K562 (cell line): ENCODE data around the gene FNDC11. TPM values are rescaled to one million over a fixed set of nuclear protein-coding genes. Genes with fewer than 3 reads are reported as not detected.
A peak's percentile ranks its signal among the peaks of the same experiment; 100 is the strongest.

ENCODE experiments used
- ARID1B ChIP-seq: fragments of 450-650 bp; IDR thresholded peaks from 2 replicates; pipeline ENCODE4 v1.6.1; 2016; ENCODE audit warnings: antibody characterized with exemption, mild to moderate bottlenecking, inconsistent platforms
- ARID2 ChIP-seq: fragments of 450-650 bp; IDR thresholded peaks from 2 replicates; pipeline ENCODE4 v1.6.1; 2017; ENCODE audit warnings: antibody characterized with exemption, mild to moderate bottlenecking
- BHLHE40 ChIP-seq: IDR thresholded peaks from 2 replicates; pipeline ENCODE4 v1.6.1; 2011; ENCODE audit warnings: low read length, improper control_type of control experiment
- CBX3 ChIP-seq, 2 experiments: IDR thresholded peaks; 1 replicate in 1 of 2; 2 replicates in 1 of 2; pipeline ENCODE4 v1.6.1; 2012; ENCODE audit warnings: inconsistent platforms in 2 of 2, low read length in 2 of 2, borderline replicate concordance in 1 of 2, control low read depth in 1 of 2
- CBX8 ChIP-seq: fragments of 200-600 bp; sonication (generic); IDR thresholded peaks from 2 replicates; pipeline ENCODE4 v1.6.1; 2012; ENCODE audit warnings: borderline replicate concordance, mixed run types, low read depth, mild to moderate bottlenecking, moderate library complexity, mixed read lengths, low read length, control low read depth, inconsistent platforms; ENCODE audit not compliant: poor library complexity, severe bottlenecking; ENCODE audit errors: extremely low read depth
- CHD4 ChIP-seq: fragments of 200-600 bp; sonication (generic); IDR thresholded peaks from 3 replicates; pipeline ENCODE4 v1.6.1; 2012; ENCODE audit warnings: low read depth, mild to moderate bottlenecking, mixed read lengths, low read length, inconsistent platforms; ENCODE audit not compliant: insufficient read depth, insufficient replicate concordance, poor library complexity, severe bottlenecking
- CREM ChIP-seq: IDR thresholded peaks from 2 replicates; pipeline ENCODE4 v1.6.1; 2014; ENCODE audit warnings: antibody characterized with exemption, low read depth
- CXXC5 ChIP-seq: fragments of 250-450 bp; sonication (Bioruptor Pico); IDR thresholded peaks from 2 replicates; pipeline ENCODE4 v1.8.0; 2022; ENCODE audit warnings: inconsistent platforms, mild to moderate bottlenecking, moderate library complexity
- JUND ChIP-seq, 2 experiments: IDR thresholded peaks; 2 replicates in 1 of 2; 3 replicates in 1 of 2; pipeline ENCODE4 v1.6.1; 2011; ENCODE audit warnings: borderline replicate concordance in 2 of 2, low read depth in 2 of 2, low read length in 2 of 2, improper control_type of control experiment in 1 of 2, missing biosample characterization in 1 of 2, missing genetic modification characterization in 1 of 2, missing genetic modification reagents in 1 of 2
- MAFG ChIP-seq: fragments of 450-650 bp; conservative IDR thresholded peaks from 2 replicates; pipeline ENCODE4 v1.6.1; 2016; ENCODE audit warnings: missing genetic modification characterization, missing compliant biosample characterization
- NELFE ChIP-seq: IDR thresholded peaks from 2 replicates; pipeline ENCODE4 v1.6.1; 2011; ENCODE audit warnings: mild to moderate bottlenecking; ENCODE audit not compliant: insufficient read depth, insufficient read length
- NFIC ChIP-seq: fragments of 450-650 bp; IDR thresholded peaks from 2 replicates; pipeline ENCODE4 v1.6.1; 2017; ENCODE audit warnings: mild to moderate bottlenecking, inconsistent platforms
- NFIX ChIP-seq: fragments of 250-450 bp; sonication (Bioruptor Pico); IDR thresholded peaks from 2 replicates; pipeline ENCODE4 v1.4.0; 2020; ENCODE audit warnings: low read depth, mild to moderate bottlenecking, moderate library complexity
- PHF8 ChIP-seq: fragments of 200-600 bp; sonication (generic); IDR thresholded peaks from 2 replicates; pipeline ENCODE4 v1.6.1; 2012; ENCODE audit warnings: mixed run types, mild to moderate bottlenecking, inconsistent platforms, low read length, moderate library complexity, borderline replicate concordance
- RNF2 ChIP-seq: sonication (generic); IDR thresholded peaks from 2 replicates; pipeline ENCODE4 v1.6.1; 2016
- TEAD1 ChIP-seq, 2 experiments: fragments of 450-650 bp in 1 of 2; sonication (generic) in 1 of 2; formaldehyde crosslinking; IDR thresholded peaks; 2 replicates each; pipeline versions ENCODE4 v1.4.0 to v1.8.0; 2020 to 2022; ENCODE audit warnings: mild to moderate bottlenecking in 2 of 2, missing genetic modification reagents in 1 of 2
- XRCC3 ChIP-seq: fragments of 450-650 bp; IDR thresholded peaks from 2 replicates; pipeline ENCODE4 v1.6.1; 2017; ENCODE audit warnings: mild to moderate bottlenecking, moderate library complexity
- ZBED1 ChIP-seq: IDR thresholded peaks from 2 replicates; pipeline ENCODE4 v1.6.1; 2014
- ZNF197 ChIP-seq: fragments of 200-800 bp; sonication (Bioruptor generic); IDR thresholded peaks from 2 replicates; pipeline ENCODE4 v1.6.1; 2016; ENCODE audit warnings: low read depth, missing genetic modification characterization, missing compliant biosample characterization
- ZNF23 ChIP-seq: fragments of 250-450 bp; sonication (Bioruptor Pico); IDR thresholded peaks from 2 replicates; pipeline ENCODE4 v1.4.0; 2020; ENCODE audit warnings: mild to moderate bottlenecking
- ZNF324 ChIP-seq: fragments of 250-450 bp; sonication (Bioruptor Pico); IDR thresholded peaks from 2 replicates; pipeline ENCODE4 v1.4.0; 2020; ENCODE audit warnings: mild to moderate bottlenecking
- ZNF75A ChIP-seq: fragments of 450-650 bp; formaldehyde crosslinking; IDR thresholded peaks from 2 replicates; pipeline ENCODE4 v1.4.0; 2020; ENCODE audit warnings: mild to moderate bottlenecking
- polyA plus RNA-seq, 8 experiments: library from polyadenylated mRNA; depleted of rRNA in 4 of 8; stranded (reverse) in 5 of 8; unstranded in 3 of 8; fragments of >200 nt; fragmentation: Nextera tagmentation in 2 of 8; fragmentation: Illumina TruSeq in 1 of 8; extraction: Ambion mirVana in 2 of 8; extraction: Trizol in 1 of 8; gene quantifications; 2 replicates each; pipeline versions ENCODE4 v1.2.1 to v1.2.3, GENCODE V29; 2011 to 2014; ENCODE audit warnings: inconsistent platforms in 1 of 8, missing spikeins in 1 of 8
- total RNA-seq, 7 experiments: library from RNA; depleted of rRNA in 6 of 7; stranded (reverse); fragments of >200 nt in 6 of 7; fragmentation: Illumina TruSeq in 2 of 7; extraction: Trizol in 2 of 7; gene quantifications; 2 replicates each; pipeline versions ENCODE4 v1.2.1 to v1.2.3, GENCODE V29; 2011 to 2021; ENCODE audit warnings: low replicate concordance in 1 of 7
- TF ChIP-seq, protein P1 (sequence below), 2 experiments: IDR thresholded peaks in 1 of 2; conservative IDR thresholded peaks in 1 of 2; 2 replicates each; pipeline ENCODE4 v1.6.1; 2016; ENCODE audit warnings: low read depth in 2 of 2, mild to moderate bottlenecking in 1 of 2, missing compliant biosample characterization in 1 of 2, missing genetic modification characterization in 1 of 2, moderate library complexity in 1 of 2
- TF ChIP-seq, protein P2 (sequence below): sonication (generic); formaldehyde crosslinking; IDR thresholded peaks from 2 replicates; pipeline ENCODE4 v1.9.0; 2022; ENCODE audit warnings: mild to moderate bottlenecking, missing genetic modification reagents

The FNDC11 gene
- total and polyA plus RNA-seq, 9 of the 15 experiments (the other 6 are each of a cell fraction or from before 2014, with no cell fraction given): 0.08 to 2.3 (median 0.64) TPM; not detected in 2

DNA sequence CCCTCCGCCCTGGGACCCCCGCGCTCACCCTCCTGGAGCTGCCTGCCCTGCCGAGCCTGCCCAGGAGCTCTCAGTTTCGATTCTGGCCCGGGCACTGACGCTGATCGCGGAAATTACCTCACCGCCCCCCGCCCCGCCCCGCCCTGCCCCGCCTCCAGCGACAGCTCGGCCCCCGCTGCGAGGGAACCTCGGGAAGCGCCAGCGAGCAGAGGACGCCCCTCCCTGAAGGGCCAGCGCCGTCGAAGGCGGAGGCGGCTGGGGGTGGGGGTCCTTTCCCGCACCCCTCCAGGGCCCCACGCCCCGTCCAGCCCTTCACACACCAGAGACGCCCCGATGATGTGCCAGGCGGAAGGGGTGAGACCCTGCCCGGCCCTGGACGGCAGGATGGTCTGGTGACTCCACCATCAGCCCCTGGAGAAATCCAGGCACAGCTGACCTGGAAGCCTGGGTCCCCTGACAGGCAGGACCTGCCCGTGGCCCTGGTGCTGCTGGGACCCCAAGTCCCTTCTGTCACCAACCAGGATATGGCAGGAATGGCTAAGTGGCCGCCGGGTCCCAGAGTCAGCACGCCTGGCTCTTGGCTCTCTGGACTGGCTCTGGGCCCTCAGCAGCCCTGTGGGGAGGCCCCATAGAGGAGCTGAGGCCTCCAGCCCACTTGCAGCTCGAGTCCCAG, 20.3 kb downstream of the FNDC11 start, which contains the start of gene HELZ2 (continued):
- TF ChIP-seq CHD4 (no peak), ARID2 (no peak), ZNF23 (CRISPR knock-in tag) (no peak), BHLHE40 (no peak), TEAD1 (CRISPR knock-in tag; IDR thresholded peaks at IDR 0.05) (0 out of 4 replicates have a peak, but pooled peaks of 1 of the 2 experiments have one; percentile 56), NELFE (no peak), XRCC3 (no peak), PHF8 (peak; percentile 36; the same call in 1 of the 2 replicates), CREM (peak; percentile 38; the same call in 1 of the 2 replicates), ARID1B (no peak), NFIX (CRISPR knock-in tag) (no peak), CBX3 (IDR thresholded peaks at IDR 0.05; ENCODE audit: borderline replicate concordance in 1 of 2, low read length in 2 of 2) (no peak), ZNF324 (CRISPR knock-in tag) (no peak), CBX8 (no peak), ZNF75A (CRISPR knock-in tag) (no peak), ZBED1 (no peak), CXXC5 (CRISPR knock-in tag) (0 out of 2 replicates have a peak, but pooled peaks have one; percentile 20), RNF2 (no peak), NFIC (peak; percentile 66), ZNF197 (CRISPR knock-in tag) (no peak), JUND (IDR thresholded peaks at IDR 0.05; ENCODE audit: borderline replicate concordance, low read depth, low read length) (peak; percentile 35; the same call in 1 of the 2 replicates), JUND (tag; IDR thresholded peaks at IDR 0.05; ENCODE audit: borderline replicate concordance, low read depth, low read length) (no peak), MAFG (no peak)
- TF ChIP-seq, protein P1, sequence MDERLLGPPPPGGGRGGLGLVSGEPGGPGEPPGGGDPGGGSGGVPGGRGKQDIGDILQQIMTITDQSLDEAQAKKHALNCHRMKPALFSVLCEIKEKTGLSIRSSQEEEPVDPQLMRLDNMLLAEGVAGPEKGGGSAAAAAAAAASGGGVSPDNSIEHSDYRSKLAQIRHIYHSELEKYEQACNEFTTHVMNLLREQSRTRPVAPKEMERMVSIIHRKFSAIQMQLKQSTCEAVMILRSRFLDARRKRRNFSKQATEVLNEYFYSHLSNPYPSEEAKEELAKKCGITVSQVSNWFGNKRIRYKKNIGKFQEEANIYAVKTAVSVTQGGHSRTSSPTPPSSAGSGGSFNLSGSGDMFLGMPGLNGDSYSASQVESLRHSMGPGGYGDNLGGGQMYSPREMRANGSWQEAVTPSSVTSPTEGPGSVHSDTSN (CRISPR knock-in tag; IDR thresholded peaks at IDR 0.05; ENCODE audit: low read depth): no peak
- TF ChIP-seq, protein P1 (tag; conservative IDR thresholded peaks at IDR 0.05; ENCODE audit: low read depth): no peak
- TF ChIP-seq, protein P2, sequence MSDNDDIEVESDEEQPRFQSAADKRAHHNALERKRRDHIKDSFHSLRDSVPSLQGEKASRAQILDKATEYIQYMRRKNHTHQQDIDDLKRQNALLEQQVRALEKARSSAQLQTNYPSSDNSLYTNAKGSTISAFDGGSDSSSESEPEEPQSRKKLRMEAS (CRISPR knock-in tag): peak; percentile 31
